H9 (cell line): ENCODE results near the gene BHLHA15. TPM values are rescaled to one million over a fixed set of nuclear protein-coding genes. Genes with fewer than 3 reads are reported as not detected.

ENCODE experiments used
- DNase-seq: peaks from one replicate; pipeline ENCODE4 v3.0.0-alpha.2; 2017
- H2AFZ ChIP-seq: one replicate; pipeline ENCODE4 v1.6.1; 2013; ENCODE audit warnings: mild to moderate bottlenecking, low read length, control low read depth, moderate library complexity
- H2AK5ac ChIP-seq: 2 replicates; pipeline ENCODE4 v1.6.1; 2013; ENCODE audit warnings: low read length, control low read depth, mixed read lengths; ENCODE audit not compliant: insufficient read length
- H2BK120ac ChIP-seq: one replicate; pipeline ENCODE4 v1.6.1; 2013; ENCODE audit warnings: low read depth, mild to moderate bottlenecking, low read length, control low read depth, inconsistent platforms; ENCODE audit not compliant: poor library complexity, severe bottlenecking
- H2BK12ac ChIP-seq: 2 replicates; pipeline ENCODE4 v1.6.1; 2013; ENCODE audit warnings: low read length, control low read depth, mixed read lengths, low read depth; ENCODE audit not compliant: insufficient read length
- H2BK15ac ChIP-seq: 2 replicates; pipeline ENCODE4 v1.6.1; 2013; ENCODE audit warnings: low read depth, low read length, control low read depth
- H2BK20ac ChIP-seq: one replicate; pipeline ENCODE4 v1.6.1; 2013; ENCODE audit warnings: low read depth, mild to moderate bottlenecking, low read length, control low read depth, inconsistent platforms; ENCODE audit not compliant: poor library complexity, severe bottlenecking
- H2BK5ac ChIP-seq: 2 replicates; pipeline ENCODE4 v1.6.1; 2013; ENCODE audit warnings: low read length, control low read depth, mixed read lengths; ENCODE audit not compliant: insufficient read length
- H3K14ac ChIP-seq: 2 replicates; pipeline ENCODE4 v1.6.1; 2013; ENCODE audit warnings: low read length, control low read depth; ENCODE audit not compliant: insufficient read depth
- H3K18ac ChIP-seq: 2 replicates; pipeline ENCODE4 v1.6.1; 2013; ENCODE audit warnings: low read depth, mild to moderate bottlenecking, mixed read lengths, low read length, control low read depth; ENCODE audit not compliant: insufficient read length
- H3K23ac ChIP-seq: 2 replicates; pipeline ENCODE4 v1.6.1; 2013; ENCODE audit warnings: low read length, control low read depth, mixed read lengths, low read depth; ENCODE audit not compliant: insufficient read length
- H3K23me2 ChIP-seq: 2 replicates; pipeline ENCODE4 v1.6.1; 2013; ENCODE audit warnings: low read depth, mild to moderate bottlenecking, mixed read lengths, low read length, control low read depth; ENCODE audit not compliant: insufficient read length, poor library complexity, severe bottlenecking
- H3K27ac ChIP-seq: 2 replicates; pipeline ENCODE4 v1.5.1; 2013; ENCODE audit warnings: low read length, control low read depth, mixed read lengths, low read depth; ENCODE audit not compliant: insufficient read length
- H3K27me3 ChIP-seq: 2 replicates; pipeline ENCODE4 v1.6.1; 2013; ENCODE audit warnings: low read length, control low read depth, inconsistent platforms; ENCODE audit not compliant: insufficient read depth
- H3K4ac ChIP-seq: 2 replicates; pipeline ENCODE4 v1.6.1; 2013; ENCODE audit warnings: low read depth, mild to moderate bottlenecking, control low read depth, inconsistent platforms, low read length, moderate library complexity
- H3K4me1 ChIP-seq: 2 replicates; pipeline ENCODE4 v1.6.1; 2013; ENCODE audit warnings: low read length, control low read depth, inconsistent platforms; ENCODE audit not compliant: insufficient read depth
- H3K4me2 ChIP-seq: 2 replicates; pipeline ENCODE4 v1.6.1; 2013; ENCODE audit warnings: low read length, control low read depth, mixed read lengths; ENCODE audit not compliant: insufficient read length, insufficient read depth
- H3K56ac ChIP-seq: 2 replicates; pipeline ENCODE4 v1.6.1; 2013; ENCODE audit warnings: low read depth, mild to moderate bottlenecking, mixed read lengths, low read length, control low read depth; ENCODE audit not compliant: insufficient read length
- H3K79me1 ChIP-seq: 2 replicates; pipeline ENCODE4 v1.6.1; 2013; ENCODE audit warnings: low read depth, mild to moderate bottlenecking, moderate library complexity, low read length, control low read depth, inconsistent platforms; ENCODE audit not compliant: insufficient read depth, poor library complexity, severe bottlenecking
- H3K79me2 ChIP-seq: 2 replicates; pipeline ENCODE4 v1.6.1; 2013; ENCODE audit warnings: low read length, control low read depth, inconsistent platforms; ENCODE audit not compliant: insufficient read depth
- H3K9ac ChIP-seq: 2 replicates; pipeline ENCODE4 v1.6.1; 2013; ENCODE audit warnings: low read length, control low read depth, mixed read lengths; ENCODE audit not compliant: insufficient read length; ENCODE audit errors: extremely low read depth
- H3K9me3 ChIP-seq: one replicate; pipeline ENCODE4 v1.6.1; 2013; ENCODE audit warnings: low read depth, low read length, inconsistent platforms; ENCODE audit not compliant: control insufficient read depth
- H3T11ph ChIP-seq: one replicate; pipeline ENCODE4 v1.6.1; 2013; ENCODE audit warnings: mild to moderate bottlenecking, low read length, control low read depth, inconsistent platforms
- H4K20me1 ChIP-seq: one replicate; pipeline ENCODE4 v1.6.1; 2013; ENCODE audit not compliant: control insufficient read depth, insufficient read length, insufficient read depth
- H4K5ac ChIP-seq: 2 replicates; pipeline ENCODE4 v1.6.1; 2013; ENCODE audit warnings: low read depth, mild to moderate bottlenecking, mixed read lengths, low read length, control low read depth; ENCODE audit not compliant: insufficient read length
- H4K8ac ChIP-seq: replicated peaks from 2 replicates; pipeline ENCODE4 v1.6.1; 2013; ENCODE audit warnings: low read length, control low read depth, mixed read lengths, low read depth; ENCODE audit not compliant: insufficient read length
- H4K91ac ChIP-seq: 2 replicates; pipeline ENCODE4 v1.6.1; 2013; ENCODE audit warnings: low read depth, mild to moderate bottlenecking, moderate library complexity, mixed read lengths, low read length, control low read depth; ENCODE audit not compliant: insufficient read length
- H3K27ac Mint-ChIP-seq, 3 experiments: 2 replicates in 2 of 3; 3 replicates in 1 of 3; pipeline ENCODE4 v1.8.0; 2020 to 2021; ENCODE audit warnings: mixed read lengths in 3 of 3, mild to moderate bottlenecking in 1 of 3, moderate library complexity in 1 of 3
- H3K27me3 Mint-ChIP-seq: 2 replicates; pipeline ENCODE4 v1.8.0; 2021; ENCODE audit warnings: low read depth, mild to moderate bottlenecking, moderate library complexity, mixed read lengths
- H3K36me3 Mint-ChIP-seq, 3 experiments: 2 replicates in 2 of 3; 3 replicates in 1 of 3; pipeline ENCODE4 v1.8.0; 2020 to 2021; ENCODE audit warnings: low read depth in 3 of 3, mixed read lengths in 3 of 3; ENCODE audit not compliant: insufficient read depth in 1 of 3
- H3K4me1 Mint-ChIP-seq, 2 experiments: 2 replicates each; pipeline ENCODE4 v1.8.0; 2020; ENCODE audit warnings: mixed read lengths in 2 of 2
- H3K4me3 Mint-ChIP-seq, 2 experiments: 2 replicates in 1 of 2; 3 replicates in 1 of 2; pipeline ENCODE4 v1.8.0; 2020 to 2021; ENCODE audit warnings: mild to moderate bottlenecking in 2 of 2, mixed read lengths in 2 of 2, moderate library complexity in 1 of 2
- H3K9me3 Mint-ChIP-seq, 2 experiments: 2 replicates in 1 of 2; 3 replicates in 1 of 2; pipeline ENCODE4 v1.8.0; 2020; ENCODE audit warnings: mild to moderate bottlenecking in 2 of 2, mixed read lengths in 2 of 2, moderate library complexity in 1 of 2
- CTCF ChIP-seq: fragments of 200-600 bp; sonication (generic); conservative IDR thresholded peaks from 3 replicates; pipeline ENCODE4 v1.8.0; 2021; ENCODE audit warnings: antibody characterized with exemption, mild to moderate bottlenecking
- WGBS: extraction: QIAGEN DNeasy Blood & Tissue Kit; methylation state at CpG from one replicate; pipeline ENCODE4 v1.1.7; 2013; ENCODE audit warnings: missing lambda C conversion rate, low lambda C conversion rate, mixed read lengths; ENCODE audit not compliant: insufficient read length; ENCODE audit errors: extremely low coverage; 5-methylcytosine and 5-hydroxymethylcytosine counted together
- total RNA-seq: library from RNA; stranded (reverse); gene quantifications from 2 replicates; pipeline ENCODE4 v1.2.1, GENCODE V29; 2021

BHLHA15 gene
- total RNA-seq, 1 experiment from 2014 or later = 1.4 TPM

DNA sequence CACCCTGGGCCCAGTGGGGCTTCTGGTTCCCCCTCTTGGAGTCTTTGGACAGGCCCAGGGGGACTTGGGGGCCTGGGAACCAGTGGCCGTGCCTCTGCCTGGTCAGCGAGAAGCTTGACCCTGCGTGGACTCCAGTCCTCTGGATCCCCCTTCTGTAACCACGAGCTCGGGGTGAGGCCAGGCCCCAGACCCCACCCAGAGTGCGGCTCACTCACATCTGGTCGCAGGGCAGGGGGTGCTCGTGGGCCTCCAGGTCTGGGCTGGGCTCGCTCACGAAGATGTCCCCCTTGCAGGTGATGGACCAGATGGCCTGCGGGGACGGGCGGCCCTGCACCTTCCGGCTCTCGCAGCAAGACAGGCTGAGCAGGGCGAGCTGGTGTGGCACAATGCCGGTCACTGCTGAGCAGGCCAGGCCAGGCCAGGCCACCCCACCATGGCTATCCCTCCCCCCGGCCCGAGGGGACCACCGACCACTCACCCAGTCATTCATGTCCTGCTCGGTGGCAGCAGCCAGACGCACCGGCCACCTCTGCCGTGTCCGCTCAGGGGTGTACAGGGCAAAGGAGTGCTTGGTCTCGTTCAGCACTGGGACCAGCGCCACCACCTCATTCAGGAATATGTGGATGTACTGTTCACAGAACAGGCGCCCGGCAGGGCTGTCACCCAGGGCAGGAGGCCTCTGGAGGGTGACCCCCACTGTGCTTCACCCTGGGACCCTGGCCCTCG lies 19.7 kb downstream of the BHLHA15 start:
- Histone ChIP-seq H4K8ac (no peak overlapping the region), H4K91ac (no peak overlapping the region)
- no CpG with 5 or more reads among the region's 30 CpGs for WGBS

More for the DNA sequence above, 19.7 kb downstream of the BHLHA15 start:
- Histone ChIP-seq H3K27me3 (no peaks in the 10 kb centered on the region), H2BK5ac (no peak overlapping the region), H2BK20ac (no peak overlapping the region), H3K23me2 (no peaks in the 10 kb centered on the region), H2BK12ac (no peak overlapping the region), H3K79me1 (no peaks in the 10 kb centered on the region), H3K4me1 (no peaks in the 10 kb centered on the region), H4K5ac (no peak overlapping the region), H2BK120ac (no peak overlapping the region), H3K18ac (no peak overlapping the region), H3K79me2 (no peaks in the 10 kb centered on the region), H3K4me2 (no peak overlapping the region), H2AFZ (no peak overlapping the region), H3K4ac (no peak overlapping the region), H3K14ac (no peak overlapping the region), H4K20me1 (no peaks in the 10 kb centered on the region), H3T11ph (no peak overlapping the region), H3K56ac (no peak overlapping the region), H2BK15ac (no peak overlapping the region), H3K23ac (no peak overlapping the region), H3K9ac (no peak overlapping the region), H2AK5ac (no peak overlapping the region), H3K27ac (no peak overlapping the region), H3K9me3 (no peaks in the 10 kb centered on the region)
- TF ChIP-seq CTCF = no peak
- no peaks in the 10 kb centered on the region for H3K27me3 Mint-ChIP-seq
- H3K4me3 Mint-ChIP-seq = no peak overlapping the region
- H3K27ac Mint-ChIP-seq = no peak overlapping the region
- H3K4me1 Mint-ChIP-seq = peaks cover 0 to 3% of the 10 kb centered on the region in 2 experiments; a peak in 1 of 4 replicates
- peaks cover 0 to 6% (median 0%) of the 10 kb centered on the region in 3 experiments; a peak in 2 of 7 replicates for H3K36me3 Mint-ChIP-seq
- no peaks in the 10 kb centered on the region; a peak in 1 of 5 replicates for H3K9me3 Mint-ChIP-seq
- no peak for DNase-seq
